GM12878 (cell line): ENCODE results near the gene HMCN1. TPM values are rescaled to one million over a fixed set of nuclear protein-coding genes. Genes with fewer than 3 reads are reported as not detected.
A peak's percentile ranks its signal among the peaks of the same experiment; 100 is the strongest.

Source experiments
- CBX5 ChIP-seq: sonication (generic); IDR thresholded peaks from 2 replicates; pipeline ENCODE4 v1.6.1; 2016; ENCODE audit warnings: low read depth, moderate library complexity, mild to moderate bottlenecking, inconsistent platforms
- CUX1 ChIP-seq: IDR thresholded peaks from 2 replicates; pipeline ENCODE4 v1.6.1; 2012; ENCODE audit warnings: improper control_type of control experiment, low read depth, low read length; ENCODE audit not compliant: insufficient replicate concordance
- GABPA ChIP-seq: IDR thresholded peaks from 2 replicates; pipeline ENCODE4 v1.6.1; 2014; ENCODE audit warnings: antibody characterized with exemption, low read depth, mild to moderate bottlenecking, inconsistent platforms
- GATAD2B ChIP-seq: fragments of 450-650 bp; conservative IDR thresholded peaks from 2 replicates; pipeline ENCODE4 v1.6.1; 2017; ENCODE audit warnings: low read depth, mild to moderate bottlenecking, moderate library complexity
- HDAC6 ChIP-seq: fragments of 200-600 bp; sonication (generic); IDR thresholded peaks from one replicate; pipeline ENCODE4 v1.8.0; 2017; ENCODE audit warnings: antibody characterized with exemption; ENCODE audit not compliant: unreplicated experiment
- MEF2A ChIP-seq: IDR thresholded peaks from 2 replicates; pipeline ENCODE4 v1.6.1; 2011; ENCODE audit warnings: low read depth, mild to moderate bottlenecking, low read length, moderate library complexity; ENCODE audit not compliant: insufficient read depth
- MEF2B ChIP-seq: fragments of 450-650 bp; IDR thresholded peaks from 2 replicates; pipeline ENCODE4 v1.6.1; 2018; ENCODE audit warnings: mild to moderate bottlenecking, moderate library complexity; ENCODE audit not compliant: partially characterized antibody, poor library complexity, severe bottlenecking
- NFYB ChIP-seq: IDR thresholded peaks from 2 replicates; pipeline ENCODE4 v1.6.1; 2011; ENCODE audit warnings: low read depth, mild to moderate bottlenecking, low read length, improper control_type of control experiment, moderate library complexity; ENCODE audit not compliant: insufficient read depth
- NRF1 ChIP-seq: conservative IDR thresholded peaks from 2 replicates; pipeline ENCODE4 v1.6.1; 2011; ENCODE audit warnings: mild to moderate bottlenecking, low read depth, low read length, improper control_type of control experiment
- POLR2AphosphoS5 ChIP-seq: IDR thresholded peaks from 2 replicates; pipeline ENCODE4 v1.6.1; 2011; ENCODE audit warnings: mild to moderate bottlenecking, low read length, inconsistent platforms
- RELA ChIP-seq: fragments of 450-650 bp; IDR thresholded peaks from 2 replicates; pipeline ENCODE4 v1.8.0; 2014; ENCODE audit warnings: borderline replicate concordance; ENCODE audit not compliant: partially characterized antibody
- SIN3A ChIP-seq: IDR thresholded peaks from 2 replicates; pipeline ENCODE4 v1.6.1; 2012; ENCODE audit warnings: low read depth, low read length, improper control_type of control experiment
- SMAD1 ChIP-seq: fragments of 450-650 bp; IDR thresholded peaks from 2 replicates; pipeline ENCODE4 v1.6.1; 2018; ENCODE audit warnings: mild to moderate bottlenecking, low read depth; ENCODE audit not compliant: partially characterized antibody
- USF1 ChIP-seq: IDR thresholded peaks from 2 replicates; pipeline ENCODE4 v1.6.1; 2011; ENCODE audit warnings: borderline replicate concordance, low read depth, mild to moderate bottlenecking, moderate library complexity, mixed read lengths, low read length; ENCODE audit not compliant: insufficient read depth; ENCODE audit errors: extremely low read length
- YY1 ChIP-seq: IDR thresholded peaks from 2 replicates; pipeline ENCODE4 v1.6.1; 2011; ENCODE audit warnings: low read depth, mild to moderate bottlenecking, low read length
- ZNF207 ChIP-seq: fragments of 450-650 bp; IDR thresholded peaks from 2 replicates; pipeline ENCODE4 v1.6.1; 2014; ENCODE audit warnings: antibody characterized with exemption, mild to moderate bottlenecking, borderline replicate concordance
- polyA plus RNA-seq, 11 experiments: library from polyadenylated mRNA; depleted of rRNA in 4 of 11; unstranded in 6 of 11; stranded (reverse) in 5 of 11; fragments of >200 nt; fragmentation: Nextera tagmentation in 4 of 11; fragmentation: Illumina TruSeq in 1 of 11; extraction: Ambion mirVana in 4 of 11; extraction: Trizol in 1 of 11; gene quantifications; 1 replicate in 1 of 11; 2 replicates in 10 of 11; pipeline versions ENCODE4 v1.2.1 to v1.2.3, GENCODE V29; 2011 to 2016; ENCODE audit warnings: inconsistent platforms in 2 of 11, missing spikeins in 2 of 11, low read depth in 1 of 11
- total RNA-seq, 4 experiments: library from RNA; depleted of rRNA in 3 of 4; stranded (reverse); fragments of >200 nt in 3 of 4; fragmentation: Illumina TruSeq in 1 of 4; extraction: Trizol in 1 of 4; gene quantifications; 2 replicates each; pipeline versions ENCODE4 v1.2.1 to v1.2.3, GENCODE V29; 2013 to 2021
- TF ChIP-seq, protein P1 (sequence below): fragments of 450-650 bp; conservative IDR thresholded peaks from 2 replicates; pipeline ENCODE4 v1.6.1; 2017; ENCODE audit warnings: mild to moderate bottlenecking, moderate library complexity
- TF ChIP-seq, protein P2 (sequence below): fragments of 150-350 bp; IDR thresholded peaks from 2 replicates; pipeline ENCODE4 v1.6.1; 2014; ENCODE audit warnings: mild to moderate bottlenecking, low read depth, low read length

Gene HMCN1
- total and polyA plus RNA-seq, 10 of the 15 experiments (the other 5 are each of a cell fraction or from before 2014, with no cell fraction given): under 0.01 to 0.07 TPM; not detected in 8

DNA sequence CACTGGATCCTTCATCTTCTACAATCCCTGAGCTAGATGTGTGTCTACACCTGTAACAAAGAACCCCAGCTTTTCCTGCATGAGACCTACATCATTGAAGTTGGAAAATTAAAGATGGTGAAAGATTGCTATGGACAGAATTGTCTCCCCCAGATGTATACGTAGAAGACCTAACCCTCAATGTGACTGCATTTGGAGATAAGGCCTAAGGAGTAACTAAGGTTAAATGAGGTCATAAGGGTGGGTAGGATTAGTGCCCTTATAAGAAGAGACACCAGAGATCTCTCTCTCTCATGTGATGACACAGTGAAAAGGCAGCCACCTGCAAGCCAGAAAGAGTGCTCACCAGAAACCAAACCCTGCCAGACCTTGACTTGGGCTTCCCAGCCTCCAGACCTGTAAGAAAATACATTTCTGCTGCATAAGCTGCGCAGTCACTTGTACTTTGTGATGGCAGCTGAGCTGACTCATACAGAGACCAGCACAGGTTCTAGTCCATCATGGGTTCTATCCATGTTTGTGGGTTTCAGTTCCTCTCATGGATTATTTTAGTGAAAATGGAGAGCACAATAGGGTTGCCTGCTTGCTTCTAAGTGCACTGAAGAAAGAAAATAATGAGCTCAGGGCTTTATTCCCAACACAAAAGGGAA lies 460.0 kb downstream of the HMCN1 start (continued):
- TF ChIP-seq MEF2B: no peak
- TF ChIP-seq NFYB: no peak
- TF ChIP-seq, protein P1, sequence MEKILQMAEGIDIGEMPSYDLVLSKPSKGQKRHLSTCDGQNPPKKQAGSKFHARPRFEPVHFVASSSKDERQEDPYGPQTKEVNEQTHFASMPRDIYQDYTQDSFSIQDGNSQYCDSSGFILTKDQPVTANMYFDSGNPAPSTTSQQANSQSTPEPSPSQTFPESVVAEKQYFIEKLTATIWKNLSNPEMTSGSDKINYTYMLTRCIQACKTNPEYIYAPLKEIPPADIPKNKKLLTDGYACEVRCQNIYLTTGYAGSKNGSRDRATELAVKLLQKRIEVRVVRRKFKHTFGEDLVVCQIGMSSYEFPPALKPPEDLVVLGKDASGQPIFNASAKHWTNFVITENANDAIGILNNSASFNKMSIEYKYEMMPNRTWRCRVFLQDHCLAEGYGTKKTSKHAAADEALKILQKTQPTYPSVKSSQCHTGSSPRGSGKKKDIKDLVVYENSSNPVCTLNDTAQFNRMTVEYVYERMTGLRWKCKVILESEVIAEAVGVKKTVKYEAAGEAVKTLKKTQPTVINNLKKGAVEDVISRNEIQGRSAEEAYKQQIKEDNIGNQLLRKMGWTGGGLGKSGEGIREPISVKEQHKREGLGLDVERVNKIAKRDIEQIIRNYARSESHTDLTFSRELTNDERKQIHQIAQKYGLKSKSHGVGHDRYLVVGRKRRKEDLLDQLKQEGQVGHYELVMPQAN: no peak
- no peak for TF ChIP-seq HDAC6
- no peak for TF ChIP-seq ZNF207
- no peak for TF ChIP-seq CUX1
- TF ChIP-seq NRF1: no peak
- no peak for TF ChIP-seq POLR2AphosphoS5
- TF ChIP-seq, protein P2, sequence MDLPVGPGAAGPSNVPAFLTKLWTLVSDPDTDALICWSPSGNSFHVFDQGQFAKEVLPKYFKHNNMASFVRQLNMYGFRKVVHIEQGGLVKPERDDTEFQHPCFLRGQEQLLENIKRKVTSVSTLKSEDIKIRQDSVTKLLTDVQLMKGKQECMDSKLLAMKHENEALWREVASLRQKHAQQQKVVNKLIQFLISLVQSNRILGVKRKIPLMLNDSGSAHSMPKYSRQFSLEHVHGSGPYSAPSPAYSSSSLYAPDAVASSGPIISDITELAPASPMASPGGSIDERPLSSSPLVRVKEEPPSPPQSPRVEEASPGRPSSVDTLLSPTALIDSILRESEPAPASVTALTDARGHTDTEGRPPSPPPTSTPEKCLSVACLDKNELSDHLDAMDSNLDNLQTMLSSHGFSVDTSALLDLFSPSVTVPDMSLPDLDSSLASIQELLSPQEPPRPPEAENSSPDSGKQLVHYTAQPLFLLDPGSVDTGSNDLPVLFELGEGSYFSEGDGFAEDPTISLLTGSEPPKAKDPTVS: no peak
- TF ChIP-seq MEF2A: 0 out of 2 replicates have a peak, but pooled peaks have one; percentile 47
- no peak for TF ChIP-seq SIN3A
- TF ChIP-seq YY1: 0 out of 2 replicates have a peak, but pooled peaks have one; percentile 25
- no peak for TF ChIP-seq RELA
- TF ChIP-seq CBX5: no peak
- no peak for TF ChIP-seq USF1
- no peak for TF ChIP-seq SMAD1
- TF ChIP-seq GABPA: no peak
- TF ChIP-seq GATAD2B: no peak
